ENCODE data around the gene PGLYRP3. TPM values are rescaled to one million over a fixed set of nuclear protein-coding genes. Genes with fewer than 3 reads are reported as not detected.

PGLYRP3 gene
- total RNA-seq, 2 donors from 2014 or later, result not detected

DNA sequence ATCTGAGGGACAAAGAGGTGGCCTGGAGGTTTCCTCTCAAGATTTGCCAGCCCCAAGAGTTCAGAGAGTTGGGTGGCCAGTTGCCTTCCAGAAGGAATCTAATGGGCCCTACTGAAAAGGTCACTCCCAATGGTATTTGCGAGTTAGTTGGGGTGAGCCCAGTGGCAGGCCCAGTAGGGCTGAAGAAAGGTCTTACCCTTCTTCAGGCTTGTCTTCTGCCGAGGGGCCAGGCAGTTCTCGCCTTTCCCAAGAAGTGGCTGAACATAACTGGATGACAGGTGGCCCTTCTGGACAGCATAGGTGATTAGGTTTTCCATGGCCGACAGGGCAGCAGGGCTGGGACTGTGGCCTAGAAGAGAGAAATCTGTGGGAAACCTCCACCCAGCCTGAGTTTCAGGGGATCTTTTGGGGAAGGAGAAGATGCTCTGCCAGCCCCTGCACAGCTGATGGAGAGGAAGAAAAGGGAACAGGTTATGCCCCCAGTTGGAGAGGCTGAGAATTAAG is 28.7 kb upstream of the PGLYRP3 start:
- Histone ChIP-seq H3K4me3 (no peak overlapping the region), H3K36me3 (no peaks in the 10 kb centered on the region), H3K4me1 (no peaks in the 10 kb centered on the region), H3K27ac (no peak overlapping the region), H3K27me3 (no peaks in the 10 kb centered on the region), H3K9me3 (no peaks in the 10 kb centered on the region)
- DNase-seq (ENCODE audit: low spot score), result no peak
- TF ChIP-seq, protein P1, sequence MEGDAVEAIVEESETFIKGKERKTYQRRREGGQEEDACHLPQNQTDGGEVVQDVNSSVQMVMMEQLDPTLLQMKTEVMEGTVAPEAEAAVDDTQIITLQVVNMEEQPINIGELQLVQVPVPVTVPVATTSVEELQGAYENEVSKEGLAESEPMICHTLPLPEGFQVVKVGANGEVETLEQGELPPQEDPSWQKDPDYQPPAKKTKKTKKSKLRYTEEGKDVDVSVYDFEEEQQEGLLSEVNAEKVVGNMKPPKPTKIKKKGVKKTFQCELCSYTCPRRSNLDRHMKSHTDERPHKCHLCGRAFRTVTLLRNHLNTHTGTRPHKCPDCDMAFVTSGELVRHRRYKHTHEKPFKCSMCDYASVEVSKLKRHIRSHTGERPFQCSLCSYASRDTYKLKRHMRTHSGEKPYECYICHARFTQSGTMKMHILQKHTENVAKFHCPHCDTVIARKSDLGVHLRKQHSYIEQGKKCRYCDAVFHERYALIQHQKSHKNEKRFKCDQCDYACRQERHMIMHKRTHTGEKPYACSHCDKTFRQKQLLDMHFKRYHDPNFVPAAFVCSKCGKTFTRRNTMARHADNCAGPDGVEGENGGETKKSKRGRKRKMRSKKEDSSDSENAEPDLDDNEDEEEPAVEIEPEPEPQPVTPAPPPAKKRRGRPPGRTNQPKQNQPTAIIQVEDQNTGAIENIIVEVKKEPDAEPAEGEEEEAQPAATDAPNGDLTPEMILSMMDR (IDR thresholded peaks at IDR 0.05), result no peak

DNA sequence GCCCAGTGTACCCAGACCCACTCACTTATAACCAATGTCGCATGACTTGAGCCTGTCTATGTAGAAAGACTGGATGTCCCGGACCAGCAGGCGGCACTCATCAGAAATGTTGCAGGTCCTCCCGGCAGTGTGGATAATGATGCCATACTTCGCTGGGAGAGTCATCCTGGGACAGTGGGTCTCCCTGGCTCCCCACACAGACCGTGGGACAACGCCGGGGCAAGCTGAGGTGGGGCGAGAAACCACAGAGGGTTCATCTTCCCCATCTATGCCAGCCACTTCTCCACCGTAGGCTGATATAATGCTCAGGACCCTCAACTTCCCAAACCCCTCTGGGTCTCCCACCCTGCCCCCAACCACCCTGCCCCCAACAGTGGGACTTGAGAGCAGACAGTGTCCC is 27.6 kb upstream of the PGLYRP3 start:
- Histone ChIP-seq H3K36me3 (no peaks in the 10 kb centered on the region), H3K9me3 (no peaks in the 10 kb centered on the region), H3K4me1 (no peaks in the 10 kb centered on the region), H3K27me3 (no peaks in the 10 kb centered on the region), H3K27ac (no peak overlapping the region), H3K4me3 (no peak overlapping the region)
- TF ChIP-seq, protein P1 (IDR thresholded peaks at IDR 0.05), result no peak
- DNase-seq (ENCODE audit: low spot score), result no peak

DNA sequence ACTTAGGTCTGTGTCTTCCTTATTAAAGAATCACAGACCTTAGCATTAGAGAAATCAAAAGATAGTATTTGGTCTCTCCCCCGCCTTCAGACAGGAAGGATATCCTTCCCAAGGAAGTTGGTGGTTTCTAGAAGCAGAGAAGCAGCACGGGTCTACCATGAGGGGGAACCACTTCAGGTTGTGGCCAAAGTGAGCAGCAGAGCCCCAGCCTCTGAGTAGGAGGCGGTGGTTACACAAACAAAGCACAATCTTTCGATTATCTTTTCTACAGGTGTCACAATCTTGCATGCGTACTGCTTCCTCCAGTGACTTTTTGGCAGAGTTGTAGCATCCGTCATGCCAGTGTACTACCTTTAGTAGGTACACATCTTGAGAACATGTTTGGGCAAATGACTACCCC is 27.1 kb upstream of the PGLYRP3 start:
- Histone ChIP-seq H3K27ac (no peak overlapping the region), H3K4me1 (no peaks in the 10 kb centered on the region), H3K9me3 (no peaks in the 10 kb centered on the region), H3K4me3 (no peak overlapping the region), H3K36me3 (no peaks in the 10 kb centered on the region), H3K27me3 (no peaks in the 10 kb centered on the region)
- no peak for DNase-seq (ENCODE audit: low spot score)
- TF ChIP-seq, protein P1 (IDR thresholded peaks at IDR 0.05), result no peak

DNA sequence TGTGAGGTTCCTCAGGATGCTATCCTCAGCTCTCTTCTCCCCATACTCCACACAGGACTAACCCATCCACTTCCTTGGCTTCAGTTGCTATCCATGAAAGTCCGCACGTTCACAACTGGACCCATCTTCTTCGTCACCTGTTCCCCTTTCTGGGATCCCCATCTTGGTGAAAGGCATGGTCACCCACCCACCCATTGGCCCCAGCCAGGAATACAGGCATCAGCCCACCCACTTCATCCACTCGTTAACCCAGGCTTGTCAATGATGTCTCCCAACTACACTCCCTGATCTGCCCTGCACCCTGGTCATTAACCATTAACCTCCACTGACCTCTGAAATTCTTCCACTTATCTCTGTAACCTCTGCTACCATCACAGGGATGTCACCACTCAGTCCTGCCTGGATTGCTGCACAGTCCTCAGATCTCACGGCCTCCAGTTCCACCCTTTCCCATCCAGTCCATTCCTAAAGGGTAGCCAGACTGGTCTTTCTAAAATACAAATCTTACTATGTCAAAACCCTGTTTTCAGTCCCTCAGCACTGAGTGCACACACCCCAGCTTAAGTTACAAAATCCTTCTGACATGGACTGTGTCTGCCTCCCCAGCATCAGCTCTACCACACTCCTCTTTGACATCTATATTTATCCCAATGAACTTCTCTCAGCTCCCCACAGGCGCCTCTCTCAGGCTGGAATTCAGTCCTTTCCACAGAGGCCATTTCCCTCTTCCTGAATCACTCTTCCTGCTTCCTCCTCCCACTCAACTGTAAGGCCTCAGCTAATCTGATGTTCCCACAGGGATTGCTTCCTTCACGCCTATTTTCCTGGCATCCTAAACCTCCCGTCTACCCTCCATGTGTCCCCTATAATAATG is 25.5 kb upstream of the PGLYRP3 start:
- H3K9me3 ChIP-seq, result no peaks in the 10 kb centered on the region
- H3K4me3 ChIP-seq, result no peak overlapping the region
- H3K4me1 ChIP-seq, result no peaks in the 10 kb centered on the region
- H3K27ac ChIP-seq, result no peak overlapping the region
- H3K27me3 ChIP-seq, result no peaks in the 10 kb centered on the region
- TF ChIP-seq, protein P1 (IDR thresholded peaks at IDR 0.05), result no peak
- H3K36me3 ChIP-seq, result no peaks in the 10 kb centered on the region
- no peak for DNase-seq (ENCODE audit: low spot score)

DNA sequence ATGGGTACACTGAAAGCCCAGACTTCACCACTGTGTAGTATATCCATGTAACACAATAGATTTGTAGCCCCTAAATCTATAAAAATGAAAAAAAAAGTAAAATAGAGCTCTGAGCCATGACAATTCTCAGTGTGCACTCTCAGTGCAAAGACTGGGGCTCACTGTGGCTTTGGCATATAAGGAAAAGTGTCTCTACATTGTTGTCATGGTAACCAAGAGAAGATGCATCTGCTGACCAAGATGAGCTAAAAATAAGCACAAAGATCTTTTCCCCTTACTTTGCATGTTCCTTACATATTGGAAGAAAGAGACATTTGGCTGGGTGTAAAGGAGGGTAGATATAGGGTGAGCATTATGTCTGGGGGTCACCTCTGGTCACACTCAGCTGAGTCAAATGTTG is 23.9 kb upstream of the PGLYRP3 start:
- DNase-seq (ENCODE audit: low spot score), result no peak
- Histone ChIP-seq H3K27me3 (no peaks in the 10 kb centered on the region), H3K36me3 (no peaks in the 10 kb centered on the region), H3K4me1 (no peaks in the 10 kb centered on the region), H3K27ac (no peak overlapping the region), H3K9me3 (peaks cover 4 to 5% of the 10 kb centered on the region in 2 donors), H3K4me3 (no peak overlapping the region)
- TF ChIP-seq, protein P1 (IDR thresholded peaks at IDR 0.05), result no peak

Data from right atrium auricular region (tissue), 2 donors.